SH-SY5Y (cell line): ENCODE measurements around the gene MEGF6.

Experiments
- GATA2 ChIP-seq: IDR thresholded peaks from 2 replicates; pipeline ENCODE4 v1.6.1; 2011; ENCODE audit warnings: mild to moderate bottlenecking, low read depth, low read length
- GATA3 ChIP-seq: IDR thresholded peaks from 2 replicates; pipeline ENCODE4 v1.6.1; 2011; ENCODE audit warnings: low read depth, mild to moderate bottlenecking, low read length, moderate library complexity

DNA sequence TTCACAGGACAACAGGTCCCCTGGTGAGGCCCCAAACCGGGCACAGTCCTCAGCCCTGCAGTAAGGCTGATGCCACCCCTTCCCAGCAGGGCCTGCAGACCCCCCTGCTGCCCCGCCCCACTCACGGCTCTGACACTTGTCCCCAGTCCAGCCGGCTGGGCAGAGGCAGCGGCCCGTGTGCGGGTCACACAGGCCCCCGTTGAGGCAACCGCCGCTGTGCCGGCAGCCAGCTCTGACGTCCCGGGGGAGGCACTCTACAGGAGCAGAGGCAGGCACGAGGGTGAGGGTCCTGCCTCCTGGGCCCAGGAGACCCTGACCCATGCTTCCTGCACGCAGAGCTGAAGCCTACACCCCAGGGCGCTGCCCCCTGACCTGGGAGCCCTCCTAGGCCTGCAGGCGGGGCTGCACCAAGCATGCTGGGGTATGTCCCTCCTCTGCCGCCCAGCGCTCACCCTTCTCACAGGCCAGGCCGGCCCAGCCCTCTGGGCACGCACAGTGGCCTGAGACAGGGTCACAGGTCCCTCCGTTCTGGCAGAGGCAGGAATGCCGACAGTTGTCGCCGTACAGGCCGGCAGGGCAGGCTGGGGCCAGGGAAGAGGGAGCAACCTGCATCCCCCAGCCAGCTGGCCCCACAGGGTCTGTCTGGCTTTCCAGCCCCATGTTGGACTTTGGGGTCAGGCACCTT is 112.9 kb downstream of the MEGF6 start:
- TF ChIP-seq GATA2, result no peak
- no peak for TF ChIP-seq GATA3
